Inferior parietal cortex (tissue), 1 donor: ENCODE results near the gene SLC16A5.
"Not testable (repeated sequence)": the region's sequence is repeated elsewhere in the genome, so short reads cannot be mapped to it uniquely, and the experiment has no call there.

Experiments
- DNase-seq: peaks from one replicate; pipeline ENCODE4 v3.0.0-alpha.2; 2016; ENCODE audit errors: extremely low spot score

The SLC16A5 gene

GRCh38 chr17:75111777-75112335 is 24.1 kb downstream of the SLC16A5 start:
- no peak for DNase-seq

- DNase-seq, result peak; percentile 94
Measured at GRCh38 chr17:75113798-75114551, 26.2 kb downstream of the SLC16A5 start.

- no peak for DNase-seq
Measured at GRCh38 chr17:75114552-75115314, 27.0 kb downstream of the SLC16A5 start.

- no peak for DNase-seq
Measured at GRCh38 chr17:75115555-75115954, 27.8 kb downstream of the SLC16A5 start.

- no peak for DNase-seq
Measured at GRCh38 chr17:75116737-75117136, 29.0 kb downstream of the SLC16A5 start.

GRCh38 chr17:75118307-75118706 is 30.6 kb downstream of the SLC16A5 start:
- no peak for DNase-seq

GRCh38 chr17:75124041-75124818 is 36.5 kb downstream of the SLC16A5 start:
- no peak for DNase-seq

GRCh38 chr17:75124819-75125162 is 37.0 kb downstream of the SLC16A5 start:
- no peak for DNase-seq

- no peak for DNase-seq
Measured at GRCh38 chr17:75125984-75126383, 38.2 kb downstream of the SLC16A5 start.

GRCh38 chr17:75126954-75127353 is 39.2 kb downstream of the SLC16A5 start:
- no peak for DNase-seq

- DNase-seq, result not testable (repeated sequence)
Measured at GRCh38 chr17:75127936-75128335, 40.2 kb downstream of the SLC16A5 start.

- no peak for DNase-seq
Measured at GRCh38 chr17:75128694-75129505, 41.1 kb downstream of the SLC16A5 start.

- DNase-seq, result no peak
Measured at GRCh38 chr17:75129576-75129975, 41.8 kb downstream of the SLC16A5 start.

GRCh38 chr17:75130059-75130631 is 42.4 kb downstream of the SLC16A5 start:
- DNase-seq, result no peak

GRCh38 chr17:75130632-75131277 is 43.0 kb downstream of the SLC16A5 start:
- no peak for DNase-seq

GRCh38 chr17:75131278-75132017 is 43.7 kb downstream of the SLC16A5 start, which contains the start of gene NT5C:
Gene NT5C, minus strand, starts transcription at chr17:75131742. Its CDS starts 35 bp downstream, at chr17:75131707.
- DNase-seq, result peak; percentile 64

GRCh38 chr17:75132018-75133000 is 44.6 kb downstream of the SLC16A5 start:
- DNase-seq, result not testable (repeated sequence)

- no peak for DNase-seq
Measured at GRCh38 chr17:75133001-75133400, 45.2 kb downstream of the SLC16A5 start.
